HepG2 (cell line): ENCODE results near the gene LRRC45. TPM values are rescaled to one million over a fixed set of nuclear protein-coding genes. Genes with fewer than 3 reads are reported as not detected.

Experiments used
- ARNTL ChIP-seq: sonication (generic); formaldehyde crosslinking; IDR thresholded peaks from 2 replicates; pipeline ENCODE4 v1.4.0; 2020; ENCODE audit warnings: mild to moderate bottlenecking, missing genetic modification reagents
- CEBPG ChIP-seq: IDR thresholded peaks from 2 replicates; pipeline ENCODE4 v1.6.1; 2016
- FOXA3 ChIP-seq: IDR thresholded peaks from 2 replicates; pipeline ENCODE4 v1.6.1; 2016; ENCODE audit warnings: missing genetic modification reagents, missing compliant biosample characterization
- GABPB1 ChIP-seq: IDR thresholded peaks from 2 replicates; pipeline ENCODE4 v1.6.1; 2016; ENCODE audit warnings: mild to moderate bottlenecking, missing genetic modification reagents, moderate library complexity, missing compliant biosample characterization
- HOXA5 ChIP-seq: sonication (generic); formaldehyde crosslinking; IDR thresholded peaks from 2 replicates; pipeline ENCODE4 v1.4.0; 2020; ENCODE audit warnings: missing genetic modification reagents
- MTF2 ChIP-seq: sonication (generic); formaldehyde crosslinking; IDR thresholded peaks from 2 replicates; pipeline ENCODE4 v1.5.0; 2020; ENCODE audit warnings: missing genetic modification reagents, borderline replicate concordance
- NPAS2 ChIP-seq: sonication (generic); formaldehyde crosslinking; IDR thresholded peaks from 2 replicates; pipeline ENCODE4 v1.8.0; 2022; ENCODE audit warnings: mild to moderate bottlenecking, missing genetic modification reagents, borderline replicate concordance
- TGIF2 ChIP-seq: IDR thresholded peaks from 2 replicates; pipeline ENCODE4 v1.6.1; 2016; ENCODE audit warnings: control low read depth, missing compliant biosample characterization
- ZKSCAN1 ChIP-seq: fragments of 150-350 bp; IDR thresholded peaks from 2 replicates; pipeline ENCODE4 v1.6.1; 2014; ENCODE audit warnings: low read length
- ZNF776 ChIP-seq: sonication (generic); formaldehyde crosslinking; IDR thresholded peaks from 2 replicates; pipeline ENCODE4 v1.4.0; 2020; ENCODE audit warnings: mild to moderate bottlenecking, missing genetic modification reagents
- polyA plus RNA-seq, 8 experiments: library from polyadenylated mRNA; depleted of rRNA in 3 of 8; stranded (reverse) in 7 of 8; unstranded in 1 of 8; fragments of >200 nt; fragmentation: Illumina TruSeq in 4 of 8; extraction: Trizol in 4 of 8; gene quantifications; 2 replicates each; pipeline versions ENCODE4 v1.2.1 to v1.2.3, GENCODE V29; 2011 to 2016; ENCODE audit warnings: low read depth in 4 of 8, missing spikeins in 1 of 8, mixed read lengths in 1 of 8; ENCODE audit not compliant: insufficient read depth in 1 of 8
- total RNA-seq, 5 experiments: library from RNA; depleted of rRNA; stranded (reverse); fragments of >200 nt; fragmentation: Illumina TruSeq; extraction: Trizol; gene quantifications; 2 replicates each; pipeline ENCODE4 v1.2.3, GENCODE V29; 2016; ENCODE audit warnings: low read depth in 1 of 5
- TF ChIP-seq, protein P1 (sequence below): sonication (generic); formaldehyde crosslinking; IDR thresholded peaks from 2 replicates; pipeline ENCODE4 v1.4.0; 2020; ENCODE audit warnings: mild to moderate bottlenecking, missing genetic modification reagents
- TF ChIP-seq, protein P2 (sequence below): sonication (generic); formaldehyde crosslinking; IDR thresholded peaks from 2 replicates; pipeline ENCODE4 v1.5.1; 2020; ENCODE audit warnings: missing genetic modification reagents, mild to moderate bottlenecking, borderline replicate concordance
- TF ChIP-seq, protein P3 (sequence below): sonication (generic); formaldehyde crosslinking; IDR thresholded peaks from 2 replicates; pipeline ENCODE4 v1.8.0; 2022; ENCODE audit warnings: mild to moderate bottlenecking, missing genetic modification reagents
- TF ChIP-seq, protein P4 (sequence below): sonication (generic); formaldehyde crosslinking; IDR thresholded peaks from 2 replicates; pipeline ENCODE4 v1.4.0; 2020; ENCODE audit warnings: missing genetic modification reagents, borderline replicate concordance
- TF ChIP-seq, protein P5 (sequence below): sonication (generic); formaldehyde crosslinking; IDR thresholded peaks from 2 replicates; pipeline ENCODE4 v1.4.0; 2020; ENCODE audit warnings: missing genetic modification reagents
- TF ChIP-seq, protein P6 (sequence below): sonication (generic); formaldehyde crosslinking; IDR thresholded peaks from 2 replicates; pipeline ENCODE4 v1.9.0; 2021; ENCODE audit warnings: missing genetic modification reagents, borderline replicate concordance

LRRC45 gene
- total and polyA plus RNA-seq, 2 of the 13 experiments (the other 11 are each of a cell fraction or from before 2014, with no cell fraction given) = 11.6 to 48.1 TPM

DNA sequence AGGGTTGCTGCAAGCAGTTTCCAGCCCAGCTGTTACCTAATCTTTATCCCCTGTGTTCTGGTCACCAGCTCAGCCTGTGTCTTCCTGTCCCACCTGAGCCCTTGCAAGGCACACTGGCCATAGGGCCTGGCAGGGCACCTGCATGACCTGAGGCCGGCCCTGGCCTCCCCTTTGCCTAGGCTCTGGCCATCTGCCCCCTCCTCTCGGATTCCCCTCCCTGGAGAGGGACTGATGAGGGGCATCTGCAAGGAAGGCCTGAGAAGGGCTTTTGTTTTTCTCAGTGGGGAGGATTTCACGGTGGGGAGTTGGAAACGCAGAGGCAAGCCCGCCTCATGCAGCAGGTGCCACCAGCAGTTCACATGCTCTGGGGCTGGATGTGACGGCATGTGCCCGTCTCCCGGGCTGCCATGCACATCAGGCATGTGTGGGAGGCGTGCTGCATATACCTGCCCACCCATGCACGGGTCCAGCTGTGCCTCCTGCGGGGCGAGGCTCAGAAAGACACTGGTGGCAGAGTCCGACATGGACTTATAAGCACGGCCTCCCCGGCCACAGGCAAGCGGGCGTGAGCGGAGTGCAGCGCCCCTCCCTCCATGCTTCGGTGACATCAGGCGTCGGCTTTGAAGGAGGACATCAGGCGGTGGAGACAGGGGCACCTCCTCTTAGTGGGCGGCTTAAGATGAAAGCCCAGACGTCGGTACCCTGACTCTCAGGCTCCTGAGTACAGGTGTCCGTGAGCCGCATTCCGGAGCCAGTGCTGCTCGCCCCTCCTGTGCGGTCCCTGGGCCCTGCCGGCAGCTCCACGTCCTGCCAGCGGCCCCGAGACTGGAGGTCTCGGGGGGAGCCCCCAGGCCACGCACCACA lies 29.1 kb upstream of the LRRC45 start (continued):
- TF ChIP-seq, protein P1, sequence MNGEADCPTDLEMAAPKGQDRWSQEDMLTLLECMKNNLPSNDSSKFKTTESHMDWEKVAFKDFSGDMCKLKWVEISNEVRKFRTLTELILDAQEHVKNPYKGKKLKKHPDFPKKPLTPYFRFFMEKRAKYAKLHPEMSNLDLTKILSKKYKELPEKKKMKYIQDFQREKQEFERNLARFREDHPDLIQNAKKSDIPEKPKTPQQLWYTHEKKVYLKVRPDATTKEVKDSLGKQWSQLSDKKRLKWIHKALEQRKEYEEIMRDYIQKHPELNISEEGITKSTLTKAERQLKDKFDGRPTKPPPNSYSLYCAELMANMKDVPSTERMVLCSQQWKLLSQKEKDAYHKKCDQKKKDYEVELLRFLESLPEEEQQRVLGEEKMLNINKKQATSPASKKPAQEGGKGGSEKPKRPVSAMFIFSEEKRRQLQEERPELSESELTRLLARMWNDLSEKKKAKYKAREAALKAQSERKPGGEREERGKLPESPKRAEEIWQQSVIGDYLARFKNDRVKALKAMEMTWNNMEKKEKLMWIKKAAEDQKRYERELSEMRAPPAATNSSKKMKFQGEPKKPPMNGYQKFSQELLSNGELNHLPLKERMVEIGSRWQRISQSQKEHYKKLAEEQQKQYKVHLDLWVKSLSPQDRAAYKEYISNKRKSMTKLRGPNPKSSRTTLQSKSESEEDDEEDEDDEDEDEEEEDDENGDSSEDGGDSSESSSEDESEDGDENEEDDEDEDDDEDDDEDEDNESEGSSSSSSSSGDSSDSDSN = no peak; the same call in 1 of the 2 replicates
- TF ChIP-seq ZKSCAN1 (no peak), FOXA3 (no peak), NPAS2 (CRISPR knock-in tag) (no peak), HOXA5 (CRISPR knock-in tag) (peak; percentile 55), MTF2 (CRISPR knock-in tag) (no peak), ARNTL (CRISPR knock-in tag) (peak; percentile 18; the same call in 1 of the 2 replicates), ZNF776 (CRISPR knock-in tag) (peak; percentile 88; the same call in 1 of the 2 replicates), GABPB1 (no peak; the same call in 1 of the 2 replicates), TGIF2 (CRISPR knock-in tag) (peak; percentile 67; the same call in 1 of the 2 replicates), CEBPG (CRISPR knock-in tag) (peak; percentile 56)
- TF ChIP-seq, protein P2, sequence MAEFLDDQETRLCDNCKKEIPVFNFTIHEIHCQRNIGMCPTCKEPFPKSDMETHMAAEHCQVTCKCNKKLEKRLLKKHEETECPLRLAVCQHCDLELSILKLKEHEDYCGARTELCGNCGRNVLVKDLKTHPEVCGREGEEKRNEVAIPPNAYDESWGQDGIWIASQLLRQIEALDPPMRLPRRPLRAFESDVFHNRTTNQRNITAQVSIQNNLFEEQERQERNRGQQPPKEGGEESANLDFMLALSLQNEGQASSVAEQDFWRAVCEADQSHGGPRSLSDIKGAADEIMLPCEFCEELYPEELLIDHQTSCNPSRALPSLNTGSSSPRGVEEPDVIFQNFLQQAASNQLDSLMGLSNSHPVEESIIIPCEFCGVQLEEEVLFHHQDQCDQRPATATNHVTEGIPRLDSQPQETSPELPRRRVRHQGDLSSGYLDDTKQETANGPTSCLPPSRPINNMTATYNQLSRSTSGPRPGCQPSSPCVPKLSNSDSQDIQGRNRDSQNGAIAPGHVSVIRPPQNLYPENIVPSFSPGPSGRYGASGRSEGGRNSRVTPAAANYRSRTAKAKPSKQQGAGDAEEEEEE (CRISPR knock-in tag) = peak; percentile 6; the same call in 1 of the 2 replicates
- TF ChIP-seq, protein P3, sequence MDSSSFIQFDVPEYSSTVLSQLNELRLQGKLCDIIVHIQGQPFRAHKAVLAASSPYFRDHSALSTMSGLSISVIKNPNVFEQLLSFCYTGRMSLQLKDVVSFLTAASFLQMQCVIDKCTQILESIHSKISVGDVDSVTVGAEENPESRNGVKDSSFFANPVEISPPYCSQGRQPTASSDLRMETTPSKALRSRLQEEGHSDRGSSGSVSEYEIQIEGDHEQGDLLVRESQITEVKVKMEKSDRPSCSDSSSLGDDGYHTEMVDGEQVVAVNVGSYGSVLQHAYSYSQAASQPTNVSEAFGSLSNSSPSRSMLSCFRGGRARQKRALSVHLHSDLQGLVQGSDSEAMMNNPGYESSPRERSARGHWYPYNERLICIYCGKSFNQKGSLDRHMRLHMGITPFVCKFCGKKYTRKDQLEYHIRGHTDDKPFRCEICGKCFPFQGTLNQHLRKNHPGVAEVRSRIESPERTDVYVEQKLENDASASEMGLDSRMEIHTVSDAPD (CRISPR knock-in tag) = no peak; the same call in 1 of the 2 replicates
- TF ChIP-seq, protein P4, sequence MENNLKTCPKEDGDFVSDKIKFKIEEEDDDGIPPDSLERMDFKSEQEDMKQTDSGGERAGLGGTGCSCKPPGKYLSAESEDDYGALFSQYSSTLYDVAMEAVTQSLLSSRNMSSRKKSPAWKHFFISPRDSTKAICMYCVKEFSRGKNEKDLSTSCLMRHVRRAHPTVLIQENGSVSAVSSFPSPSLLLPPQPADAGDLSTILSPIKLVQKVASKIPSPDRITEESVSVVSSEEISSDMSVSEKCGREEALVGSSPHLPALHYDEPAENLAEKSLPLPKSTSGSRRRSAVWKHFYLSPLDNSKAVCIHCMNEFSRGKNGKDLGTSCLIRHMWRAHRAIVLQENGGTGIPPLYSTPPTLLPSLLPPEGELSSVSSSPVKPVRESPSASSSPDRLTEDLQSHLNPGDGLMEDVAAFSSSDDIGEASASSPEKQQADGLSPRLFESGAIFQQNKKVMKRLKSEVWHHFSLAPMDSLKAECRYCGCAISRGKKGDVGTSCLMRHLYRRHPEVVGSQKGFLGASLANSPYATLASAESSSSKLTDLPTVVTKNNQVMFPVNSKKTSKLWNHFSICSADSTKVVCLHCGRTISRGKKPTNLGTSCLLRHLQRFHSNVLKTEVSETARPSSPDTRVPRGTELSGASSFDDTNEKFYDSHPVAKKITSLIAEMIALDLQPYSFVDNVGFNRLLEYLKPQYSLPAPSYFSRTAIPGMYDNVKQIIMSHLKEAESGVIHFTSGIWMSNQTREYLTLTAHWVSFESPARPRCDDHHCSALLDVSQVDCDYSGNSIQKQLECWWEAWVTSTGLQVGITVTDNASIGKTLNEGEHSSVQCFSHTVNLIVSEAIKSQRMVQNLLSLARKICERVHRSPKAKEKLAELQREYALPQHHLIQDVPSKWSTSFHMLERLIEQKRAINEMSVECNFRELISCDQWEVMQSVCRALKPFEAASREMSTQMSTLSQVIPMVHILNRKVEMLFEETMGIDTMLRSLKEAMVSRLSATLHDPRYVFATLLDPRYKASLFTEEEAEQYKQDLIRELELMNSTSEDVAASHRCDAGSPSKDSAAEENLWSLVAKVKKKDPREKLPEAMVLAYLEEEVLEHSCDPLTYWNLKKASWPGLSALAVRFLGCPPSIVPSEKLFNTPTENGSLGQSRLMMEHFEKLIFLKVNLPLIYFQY (CRISPR knock-in tag) = no peak
- TF ChIP-seq, protein P5, sequence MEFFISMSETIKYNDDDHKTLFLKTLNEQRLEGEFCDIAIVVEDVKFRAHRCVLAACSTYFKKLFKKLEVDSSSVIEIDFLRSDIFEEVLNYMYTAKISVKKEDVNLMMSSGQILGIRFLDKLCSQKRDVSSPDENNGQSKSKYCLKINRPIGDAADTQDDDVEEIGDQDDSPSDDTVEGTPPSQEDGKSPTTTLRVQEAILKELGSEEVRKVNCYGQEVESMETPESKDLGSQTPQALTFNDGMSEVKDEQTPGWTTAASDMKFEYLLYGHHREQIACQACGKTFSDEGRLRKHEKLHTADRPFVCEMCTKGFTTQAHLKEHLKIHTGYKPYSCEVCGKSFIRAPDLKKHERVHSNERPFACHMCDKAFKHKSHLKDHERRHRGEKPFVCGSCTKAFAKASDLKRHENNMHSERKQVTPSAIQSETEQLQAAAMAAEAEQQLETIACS = no peak
- TF ChIP-seq, protein P6, sequence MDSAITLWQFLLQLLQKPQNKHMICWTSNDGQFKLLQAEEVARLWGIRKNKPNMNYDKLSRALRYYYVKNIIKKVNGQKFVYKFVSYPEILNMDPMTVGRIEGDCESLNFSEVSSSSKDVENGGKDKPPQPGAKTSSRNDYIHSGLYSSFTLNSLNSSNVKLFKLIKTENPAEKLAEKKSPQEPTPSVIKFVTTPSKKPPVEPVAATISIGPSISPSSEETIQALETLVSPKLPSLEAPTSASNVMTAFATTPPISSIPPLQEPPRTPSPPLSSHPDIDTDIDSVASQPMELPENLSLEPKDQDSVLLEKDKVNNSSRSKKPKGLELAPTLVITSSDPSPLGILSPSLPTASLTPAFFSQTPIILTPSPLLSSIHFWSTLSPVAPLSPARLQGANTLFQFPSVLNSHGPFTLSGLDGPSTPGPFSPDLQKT (CRISPR knock-in tag) = no peak
